Fibroblast of pulmonary artery (primary cell): ENCODE results near the gene CYP20A1.
"Not testable (repeated sequence)": the region's sequence is repeated elsewhere in the genome, so short reads cannot be mapped to it uniquely, and the experiment has no call there.

Experiments
- DNase-seq: peaks from one replicate; pipeline ENCODE4 v3.0.0-alpha.2; 2010; ENCODE audit warnings: low read depth
- H3K4me3 ChIP-seq: replicated peaks from 2 replicates; pipeline ENCODE4 v1.5.1; 2011; ENCODE audit warnings: low read depth, mild to moderate bottlenecking, control low read depth, low read length, moderate library complexity
- TF ChIP-seq, protein P1 (sequence below): IDR thresholded peaks from 2 replicates; pipeline ENCODE4 v1.5.1; 2011; ENCODE audit warnings: mild to moderate bottlenecking, control low read depth, low read length, inconsistent platforms; ENCODE audit errors: missing control alignments

Gene CYP20A1

DNA sequence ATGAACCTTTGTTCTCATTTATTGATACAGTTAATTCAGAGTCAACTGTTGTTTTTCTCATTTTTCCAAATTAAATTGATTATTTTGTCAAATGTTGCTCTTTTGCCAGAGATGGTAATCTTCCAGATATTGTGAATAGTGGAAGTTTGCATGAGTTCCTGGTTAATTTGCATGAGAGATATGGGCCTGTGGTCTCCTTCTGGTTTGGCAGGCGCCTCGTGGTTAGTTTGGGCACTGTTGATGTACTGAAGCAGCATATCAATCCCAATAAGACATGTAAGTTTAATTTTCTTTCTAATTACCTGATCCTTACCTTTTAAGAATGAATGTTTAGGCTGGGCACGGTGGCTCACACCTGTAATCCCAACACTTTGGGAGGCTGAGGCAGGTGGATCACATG, 7.8 kb downstream of the CYP20A1 start:
- DNase-seq = no peak

DNA sequence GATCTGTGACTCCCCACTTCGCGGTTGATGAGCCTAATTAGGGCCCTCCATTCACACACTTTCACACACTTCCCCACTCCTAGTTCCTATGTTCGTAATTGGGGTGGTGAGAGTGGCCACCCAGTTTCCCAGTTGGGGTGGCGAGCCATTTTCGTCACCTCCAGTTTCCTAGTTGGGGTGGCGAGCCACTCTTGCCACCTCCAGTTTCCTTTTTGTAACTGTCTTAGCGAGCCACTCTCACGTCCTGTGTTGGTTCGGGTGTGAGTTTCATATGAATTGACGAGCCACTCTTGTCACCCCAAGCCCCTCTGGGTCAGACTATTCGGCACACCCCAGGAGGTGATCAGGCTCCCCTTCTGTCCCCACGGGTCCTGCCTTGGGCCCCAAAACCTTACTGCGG, 14.0 kb downstream of the CYP20A1 start:
- H3K4me3 ChIP-seq = no peak overlapping the region
- TF ChIP-seq, protein P1, sequence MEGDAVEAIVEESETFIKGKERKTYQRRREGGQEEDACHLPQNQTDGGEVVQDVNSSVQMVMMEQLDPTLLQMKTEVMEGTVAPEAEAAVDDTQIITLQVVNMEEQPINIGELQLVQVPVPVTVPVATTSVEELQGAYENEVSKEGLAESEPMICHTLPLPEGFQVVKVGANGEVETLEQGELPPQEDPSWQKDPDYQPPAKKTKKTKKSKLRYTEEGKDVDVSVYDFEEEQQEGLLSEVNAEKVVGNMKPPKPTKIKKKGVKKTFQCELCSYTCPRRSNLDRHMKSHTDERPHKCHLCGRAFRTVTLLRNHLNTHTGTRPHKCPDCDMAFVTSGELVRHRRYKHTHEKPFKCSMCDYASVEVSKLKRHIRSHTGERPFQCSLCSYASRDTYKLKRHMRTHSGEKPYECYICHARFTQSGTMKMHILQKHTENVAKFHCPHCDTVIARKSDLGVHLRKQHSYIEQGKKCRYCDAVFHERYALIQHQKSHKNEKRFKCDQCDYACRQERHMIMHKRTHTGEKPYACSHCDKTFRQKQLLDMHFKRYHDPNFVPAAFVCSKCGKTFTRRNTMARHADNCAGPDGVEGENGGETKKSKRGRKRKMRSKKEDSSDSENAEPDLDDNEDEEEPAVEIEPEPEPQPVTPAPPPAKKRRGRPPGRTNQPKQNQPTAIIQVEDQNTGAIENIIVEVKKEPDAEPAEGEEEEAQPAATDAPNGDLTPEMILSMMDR = no peak
- no peak for DNase-seq

More for the DNA sequence above, 7.8 kb downstream of the CYP20A1 start:
- H3K4me3 ChIP-seq = no peak overlapping the region
- TF ChIP-seq, protein P1 = no peak

DNA sequence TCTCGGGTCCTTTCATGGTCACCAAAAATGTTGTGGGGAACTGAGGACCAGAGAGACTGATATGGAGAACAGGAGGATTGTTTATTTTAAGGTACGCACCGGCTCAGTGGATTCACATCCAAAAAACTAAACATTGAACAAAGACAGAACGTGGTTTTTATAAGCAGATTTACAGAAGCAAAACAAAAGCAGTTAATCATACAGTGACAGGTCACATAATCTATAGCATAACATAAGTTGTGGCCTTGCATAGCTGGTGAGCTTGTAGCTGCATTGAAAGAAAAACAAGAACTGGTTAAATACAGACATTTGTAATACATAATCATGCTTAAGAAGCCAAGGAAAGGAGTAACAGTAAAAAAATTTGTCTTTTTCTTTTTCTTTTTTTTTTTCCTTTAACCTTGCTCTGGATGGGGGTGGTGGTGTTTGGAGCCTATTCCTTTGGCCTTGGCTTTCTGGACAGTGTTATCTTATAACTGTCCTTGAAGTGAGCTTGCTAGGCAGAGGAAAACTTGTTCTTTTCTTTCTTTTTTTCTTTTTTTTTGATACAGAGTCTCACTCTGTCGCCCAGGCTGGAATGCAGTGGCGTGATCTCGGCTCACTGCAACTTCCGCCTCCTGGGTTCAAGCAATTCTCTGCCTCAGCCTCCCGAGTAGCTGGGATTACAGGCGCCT, 14.7 kb downstream of the CYP20A1 start:
- not testable (repeated sequence) for DNase-seq, H3K4me3 ChIP-seq

DNA sequence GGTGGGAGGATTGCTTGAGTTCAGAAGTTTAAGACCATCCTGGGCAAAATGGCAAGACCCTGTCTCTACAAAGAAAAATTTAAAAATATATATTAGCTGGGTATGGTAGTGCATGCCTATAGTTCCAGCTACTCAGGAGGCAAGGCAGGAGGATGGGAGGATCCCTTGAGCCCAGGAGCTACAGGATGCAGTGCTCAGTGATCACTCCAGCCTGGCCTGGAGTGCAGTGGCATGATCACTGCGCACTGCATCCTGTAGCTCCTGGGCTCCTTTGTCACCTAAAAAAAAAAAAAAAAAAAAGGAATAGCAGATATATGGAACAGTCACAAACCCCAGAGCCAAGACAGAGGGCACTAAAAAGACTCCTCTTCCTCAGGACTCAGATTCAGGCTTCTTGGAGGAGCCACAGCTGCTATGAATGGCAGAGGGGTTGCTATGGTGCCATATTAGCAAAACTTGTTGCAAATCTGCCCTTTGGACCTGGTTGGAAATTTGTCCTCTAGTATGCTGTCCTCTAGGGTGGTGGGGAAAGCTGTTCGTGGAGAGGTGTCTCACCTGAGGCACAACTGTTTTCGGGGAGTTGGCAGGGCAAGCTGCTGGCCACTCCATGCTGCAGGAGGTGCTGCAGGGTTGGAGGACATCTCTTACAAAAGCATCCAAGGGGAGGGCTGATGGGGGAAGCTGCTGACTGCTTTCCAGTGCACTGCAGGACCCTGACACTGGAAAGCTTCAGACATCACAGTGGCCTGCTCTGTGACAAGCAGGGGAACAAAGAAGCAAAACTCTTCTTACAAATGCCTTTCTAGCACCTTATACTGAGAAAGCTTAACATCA, 22.7 kb downstream of the CYP20A1 start:
- DNase-seq = no peak
- TF ChIP-seq, protein P1 = no peak
- H3K4me3 ChIP-seq = no peak overlapping the region

DNA sequence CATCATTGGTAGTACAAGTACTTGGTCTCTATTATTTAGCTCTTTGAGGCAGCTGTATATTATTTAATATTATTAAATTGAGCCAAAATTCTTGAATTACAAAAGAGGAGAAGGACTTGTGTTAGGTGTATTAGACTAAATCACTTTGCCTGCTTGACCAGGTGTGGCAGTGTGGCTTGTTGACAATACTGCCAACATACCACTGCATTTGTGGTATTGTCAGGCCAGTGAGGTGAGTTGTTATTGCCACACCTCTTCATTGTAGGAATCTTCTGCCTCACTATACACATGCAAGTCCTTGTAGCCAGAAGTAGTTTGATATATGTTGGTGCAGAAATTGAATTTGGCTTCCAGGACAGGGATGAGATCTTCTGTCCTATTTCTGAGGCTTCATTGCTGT, 40.5 kb downstream of the CYP20A1 start:
- DNase-seq = no peak
- TF ChIP-seq, protein P1 = no peak
- no peak overlapping the region for H3K4me3 ChIP-seq

DNA sequence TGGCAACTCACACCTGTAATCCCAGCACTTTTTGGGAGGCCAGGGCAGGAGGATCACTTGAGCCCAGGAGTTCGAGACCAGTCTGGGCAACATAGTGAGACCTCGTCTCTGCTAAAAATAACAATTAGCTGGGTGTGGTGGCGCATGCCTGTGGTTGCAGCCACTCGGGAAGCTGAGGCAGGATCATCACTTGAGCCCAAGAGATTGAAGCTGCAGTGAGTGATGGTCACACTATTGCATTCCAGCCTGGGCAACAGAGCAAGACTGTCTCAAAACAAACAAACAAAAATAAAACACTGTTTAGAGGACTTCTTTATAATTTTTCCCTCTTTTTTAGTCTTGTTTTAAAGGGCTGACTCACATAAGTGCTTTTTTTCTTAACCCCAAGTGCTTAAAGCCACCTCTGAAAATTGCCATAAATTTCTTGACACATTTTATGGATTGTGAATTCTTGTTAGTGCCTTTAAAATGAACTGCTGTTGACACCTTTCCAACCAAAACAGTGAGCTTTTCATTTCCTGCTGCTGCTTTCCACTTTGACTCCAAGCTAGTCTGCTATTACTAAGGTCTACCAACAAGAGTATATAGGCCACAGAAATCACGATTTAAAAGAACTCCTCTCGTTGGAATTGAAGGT, 41.7 kb downstream of the CYP20A1 start:
- TF ChIP-seq, protein P1 = no peak
- no peak overlapping the region for H3K4me3 ChIP-seq
- peak; percentile 51 for DNase-seq

DNA sequence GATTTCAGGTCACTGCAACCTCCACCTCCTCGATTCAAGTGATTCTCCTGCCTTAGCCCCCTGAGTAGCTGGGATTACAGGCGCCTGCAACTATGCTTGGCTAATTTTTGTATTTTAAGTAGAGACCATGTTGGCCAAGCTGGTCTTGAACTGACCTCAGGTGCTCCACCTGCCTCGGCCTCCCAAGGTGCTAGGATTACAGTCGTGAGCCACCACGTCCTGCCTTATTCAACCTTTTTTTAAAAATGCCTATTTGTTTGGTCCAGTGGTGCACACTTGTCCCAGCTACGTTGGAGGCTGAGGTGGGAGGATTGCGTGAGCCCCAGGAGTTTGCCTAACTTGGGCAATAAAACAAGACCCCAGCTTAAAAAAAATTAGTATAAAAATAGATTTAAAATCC, 43.3 kb downstream of the CYP20A1 start:
- no peak overlapping the region for H3K4me3 ChIP-seq
- DNase-seq = no peak
- TF ChIP-seq, protein P1 = no peak
